ENCODE data around the gene USP15. TPM values are rescaled to one million over a fixed set of nuclear protein-coding genes. Genes with fewer than 3 reads are reported as not detected.

The USP15 gene
- total and polyA plus RNA-seq, 2 of the 8 experiments (the other 6 are each of a cell fraction or from before 2014, with no cell fraction given), result 12.7 to 38.6 TPM

GRCh38 chr12:62297321-62297720 is 37.1 kb downstream of the USP15 start:
- Histone ChIP-seq H3K36me3 (ENCODE audit: control insufficient read depth in 2 of 4, insufficient read depth in 4 of 4, low read length in 3 of 4) (no peaks in the 10 kb centered on the region; a peak in 2 of 8 replicates), H4K8ac (ENCODE audit: extremely low read depth, insufficient read depth, low read length) (no peak overlapping the region), H2BK5ac (ENCODE audit: low read depth, low read length) (no peak overlapping the region), H4K20me1 (replicated peaks in 1 of 2; ENCODE audit: control insufficient read depth in 1 of 2, insufficient read depth in 2 of 2, low read length in 2 of 2) (no peaks in the 10 kb centered on the region), H3K9ac (replicated peaks in 1 of 4; ENCODE audit: extremely low read depth in 1 of 4, low read depth in 3 of 4, low read length in 3 of 4) (no peak overlapping the region), H3K4ac (replicated peaks; ENCODE audit: insufficient read length, low read depth, low read length) (no peak overlapping the region), H2AFZ (ENCODE audit: low read length) (no peak overlapping the region), H3K56ac (replicated peaks; ENCODE audit: insufficient read length, low read depth, low read length) (no peak overlapping the region), H2BK15ac (ENCODE audit: low read length) (no peak overlapping the region), H3K79me2 (ENCODE audit: control insufficient read depth in 1 of 2, insufficient read depth in 2 of 2, low read length in 2 of 2) (peaks cover 0 to 12% of the 10 kb centered on the region in 2 experiments; a peak in 2 of 4 replicates), H4K91ac (replicated peaks; ENCODE audit: insufficient read length, low read length) (no peak overlapping the region), H2BK120ac (replicated peaks; ENCODE audit: low read depth, low read length) (no peak overlapping the region), H3K23me2 (ENCODE audit: low read depth, low read length) (no peaks in the 10 kb centered on the region), H3K18ac (ENCODE audit: extremely low read depth, low read length) (no peak overlapping the region), H3K4me1 (replicated peaks in 1 of 4; ENCODE audit: control insufficient read depth in 3 of 4, insufficient read depth in 4 of 4, low read length in 3 of 4) (peaks cover 0 to 6% (median under 1%) of the 10 kb centered on the region in 4 experiments; a peak in 4 of 7 replicates), H3K27me3 (replicated peaks in 1 of 4; ENCODE audit: control insufficient read depth in 3 of 4, extremely low read depth in 1 of 4, insufficient read depth in 3 of 4, low read length in 3 of 4) (no peaks in the 10 kb centered on the region), H3K23ac (ENCODE audit: insufficient read length) (no peak overlapping the region), H4K5ac (ENCODE audit: insufficient read length, low read depth, low read length) (no peak overlapping the region), H2BK20ac (ENCODE audit: low read length) (no peak overlapping the region), H3K79me1 (ENCODE audit: low read depth, low read length) (no peaks in the 10 kb centered on the region), H2AK5ac (ENCODE audit: low read depth, low read length) (no peak overlapping the region), H3K27ac (ENCODE audit: low read depth, low read length) (no peak overlapping the region), H3K4me3 (ENCODE audit: extremely low read depth in 1 of 4, insufficient read depth in 2 of 4, low read depth in 3 of 4, low read length in 4 of 4) (no peak overlapping the region), H2BK12ac (ENCODE audit: low read depth, low read length) (no peak overlapping the region), H3K4me2 (ENCODE audit: insufficient read depth in 1 of 2, low read depth in 2 of 2, low read length in 2 of 2) (no peak overlapping the region), H3K9me3 (ENCODE audit: insufficient read depth in 2 of 2, low read depth in 1 of 2, low read length in 1 of 2) (no peaks in the 10 kb centered on the region), H3K14ac (ENCODE audit: insufficient read length) (no peak overlapping the region)
- DNase-seq (ENCODE audit: low read depth in 1 of 2, low spot score in 2 of 2) (no peak), FAIRE-seq (no peak)
- TF ChIP-seq CTCF (IDR thresholded peaks at IDR 0.05; ENCODE audit: control extremely low read depth in 1 of 3, insufficient read depth in 1 of 3, low read depth in 1 of 3, low read length in 3 of 3) (no peak), EZH2 (IDR thresholded peaks at IDR 0.05; ENCODE audit: low read depth, low read length, severe bottlenecking) (no peak), PHF8 (conservative IDR thresholded peaks at IDR 0.05; ENCODE audit: low read depth, low read length) (no peak), GABPA (IDR thresholded peaks at IDR 0.05; ENCODE audit: borderline replicate concordance, insufficient read depth, low read length) (no peak), YY1 (IDR thresholded peaks at IDR 0.05; ENCODE audit: low read depth, low read length) (no peak), NANOG (IDR thresholded peaks at IDR 0.05; ENCODE audit: insufficient read depth, low read depth, low read length, poor library complexity, severe bottlenecking) (no peak), POLR2AphosphoS5 (IDR thresholded peaks at IDR 0.05; ENCODE audit: low read depth, low read length) (no peak)
- POLR2A ChIA-PET (ENCODE audit: partially characterized antibody), result interaction anchor here (1.0 kb wide), 1 partner anchor 37 kb away, joined by 3 read pairs; the partner anchor contains the start of gene USP15
- CTCF ChIA-PET (ENCODE audit: partially characterized antibody), result interaction anchor here (0.6 kb wide), 1 partner anchor 87 kb away, joined by 3 read pairs; no protein-coding TSS in a partner anchor

Measured in H1 (cell line).